GM23338 (cell line): Measurements from ENCODE around the gene LDLR.

Source experiments
- ETS1 ChIP-seq: IDR thresholded peaks from 2 replicates; pipeline ENCODE4 v1.6.1; 2016; ENCODE audit warnings: antibody characterized with exemption
- EZH2 ChIP-seq: fragments of 200-600 bp; sonication (generic); IDR thresholded peaks from one replicate; pipeline ENCODE4 v1.8.0; 2017; ENCODE audit warnings: antibody characterized with exemption, mild to moderate bottlenecking, low read depth; ENCODE audit not compliant: unreplicated experiment
- EZH2phosphoT487 ChIP-seq: fragments of 200-600 bp; sonication (generic); IDR thresholded peaks from one replicate; pipeline ENCODE4 v1.8.1; 2018; ENCODE audit warnings: antibody characterized with exemption; ENCODE audit not compliant: unreplicated experiment
- POLR2AphosphoS5 ChIP-seq: IDR thresholded peaks from 2 replicates; pipeline ENCODE4 v1.6.1; 2016; ENCODE audit warnings: antibody characterized with exemption, low read depth
- TF ChIP-seq, protein P1 (sequence below), 2 experiments: fragments of 200-600 bp in 1 of 2; sonication (generic) in 1 of 2; conservative IDR thresholded peaks; 2 replicates each; pipeline versions ENCODE4 v1.5.1 to v1.6.1; 2016 to 2017; ENCODE audit warnings: antibody characterized with exemption in 2 of 2, low read depth in 2 of 2, mild to moderate bottlenecking in 2 of 2, moderate library complexity in 1 of 2

DNA sequence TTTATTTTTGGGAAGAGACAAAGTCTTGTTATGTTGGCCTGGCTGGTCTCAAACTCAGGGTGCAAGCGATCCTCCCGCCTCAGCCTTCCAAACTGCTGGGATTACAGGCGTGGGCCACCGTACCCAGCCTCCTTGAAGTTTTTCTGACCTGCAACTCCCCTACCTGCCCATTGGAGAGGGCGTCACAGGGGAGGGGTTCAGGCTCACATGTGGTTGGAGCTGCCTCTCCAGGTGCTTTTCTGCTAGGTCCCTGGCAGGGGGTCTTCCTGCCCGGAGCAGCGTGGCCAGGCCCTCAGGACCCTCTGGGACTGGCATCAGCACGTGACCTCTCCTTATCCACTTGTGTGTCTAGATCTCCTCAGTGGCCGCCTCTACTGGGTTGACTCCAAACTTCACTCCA, 27.2 kb downstream of the LDLR start:
- TF ChIP-seq, protein P1, sequence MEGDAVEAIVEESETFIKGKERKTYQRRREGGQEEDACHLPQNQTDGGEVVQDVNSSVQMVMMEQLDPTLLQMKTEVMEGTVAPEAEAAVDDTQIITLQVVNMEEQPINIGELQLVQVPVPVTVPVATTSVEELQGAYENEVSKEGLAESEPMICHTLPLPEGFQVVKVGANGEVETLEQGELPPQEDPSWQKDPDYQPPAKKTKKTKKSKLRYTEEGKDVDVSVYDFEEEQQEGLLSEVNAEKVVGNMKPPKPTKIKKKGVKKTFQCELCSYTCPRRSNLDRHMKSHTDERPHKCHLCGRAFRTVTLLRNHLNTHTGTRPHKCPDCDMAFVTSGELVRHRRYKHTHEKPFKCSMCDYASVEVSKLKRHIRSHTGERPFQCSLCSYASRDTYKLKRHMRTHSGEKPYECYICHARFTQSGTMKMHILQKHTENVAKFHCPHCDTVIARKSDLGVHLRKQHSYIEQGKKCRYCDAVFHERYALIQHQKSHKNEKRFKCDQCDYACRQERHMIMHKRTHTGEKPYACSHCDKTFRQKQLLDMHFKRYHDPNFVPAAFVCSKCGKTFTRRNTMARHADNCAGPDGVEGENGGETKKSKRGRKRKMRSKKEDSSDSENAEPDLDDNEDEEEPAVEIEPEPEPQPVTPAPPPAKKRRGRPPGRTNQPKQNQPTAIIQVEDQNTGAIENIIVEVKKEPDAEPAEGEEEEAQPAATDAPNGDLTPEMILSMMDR (conservative IDR thresholded peaks at IDR 0.05; ENCODE audit: low read depth in 2 of 2) = no peak
- no peak for TF ChIP-seq EZH2phosphoT487
- TF ChIP-seq EZH2 = no peak
- TF ChIP-seq ETS1 = no peak
- TF ChIP-seq POLR2AphosphoS5 = no peak
